ENCODE data around the gene ARHGEF40. TPM values are rescaled to one million over a fixed set of nuclear protein-coding genes. Genes with fewer than 3 reads are reported as not detected.

The ARHGEF40 gene
- total and polyA plus RNA-seq, 10 of the 15 experiments (the other 5 are each of a cell fraction or from before 2014, with no cell fraction given) = 0.03 to 0.31 (median 0.08) TPM; not detected in 2

GRCh38 chr14:21107283-21107800, 37.2 kb downstream of the ARHGEF40 start:
- H4K20me1 ChIP-seq (ENCODE audit: control insufficient read depth, insufficient read depth) = no peaks in the 10 kb centered on the region
- ATAC-seq = no peak
- 96% methylated on average over 5 of the region's 5 CpGs for WGBS (ENCODE audit: insufficient coverage, insufficient replicate concordance, low lambda C conversion rate, missing lambda C conversion rate)
- no peak overlapping the region; the same call in 1 of the 2 replicates for H2AFZ ChIP-seq (ENCODE audit: control insufficient read depth, low read depth, low read length)
- TF ChIP-seq ZNF687 (IDR thresholded peaks at IDR 0.05) = no peak
- TF ChIP-seq FOXM1 (IDR thresholded peaks at IDR 0.05; ENCODE audit: low read depth, low read length) = no peak
- no peak for TF ChIP-seq CREB1 (IDR thresholded peaks at IDR 0.05; ENCODE audit: low read depth)
- TF ChIP-seq NR2C1 (IDR thresholded peaks at IDR 0.05) = no peak
- no peak for TF ChIP-seq ZNF217 (IDR thresholded peaks at IDR 0.05)
- ChIA-PET CTCF (interaction anchor here (1.2 to 10.6 kb wide), 6 partner anchors 10 to 92 kb away, joined by 3 to 253 read pairs (median 126); partner anchors contain the start of gene ARHGEF40), SMC1A (ENCODE audit: uncharacterized antibody, unreplicated experiment) (interaction anchor here (0.6 to 8.3 kb wide), 4 partner anchors 13 to 189 kb away, joined by 3 to 99 read pairs (median 40); no protein-coding TSS in a partner anchor), RAD21 (ENCODE audit: unreplicated experiment) (interaction anchor here (2.8 to 3.3 kb wide), 3 partner anchors 15 to 92 kb away, joined by 5 to 13 read pairs (median 10); partner anchors contain the start of gene ARHGEF40), POLR2A (interaction anchor here (0.6 kb wide), 1 partner anchor 350 kb away, joined by 7 read pairs; no protein-coding TSS in a partner anchor)
- H3K9ac ChIP-seq (ENCODE audit: control insufficient read depth, insufficient read depth, low read length) = no peak overlapping the region
- no peak overlapping the region for H3K4me3 ChIP-seq
- no peaks in the 10 kb centered on the region; the same call in 2 of the 3 replicates for H3K9me3 ChIP-seq (replicated peaks; ENCODE audit: control insufficient read depth, insufficient read depth, low read length)
- no peak overlapping the region for H3K4me2 ChIP-seq (ENCODE audit: control insufficient read depth, insufficient read depth)
- DNase-seq (ENCODE audit: low read depth, low spot score) = no peak
- peaks cover 37% of the 10 kb centered on the region for H3K4me1 ChIP-seq (ENCODE audit: control insufficient read depth, insufficient read depth, low read length)
- in situ Hi-C loops (cut with MboI) = no loop called here
- no peak for FAIRE-seq
- H3K27ac ChIP-seq (ENCODE audit: control insufficient read depth, insufficient read depth) = no peak overlapping the region
- H3K27me3 ChIP-seq (replicated peaks in 1 of 2; ENCODE audit: control insufficient read depth in 2 of 2, insufficient read depth in 2 of 2, low read length in 1 of 2) = no peaks in the 10 kb centered on the region
- BruUV-seq (replicated peaks) = no TSS peak
- H3K36me3 ChIP-seq (ENCODE audit: control insufficient read depth in 2 of 2, insufficient read depth in 2 of 2, low read length in 1 of 2) = no peaks in the 10 kb centered on the region
- intact Hi-C loops (cut with micrococcal nuclease; ENCODE audit: unreplicated experiment) = loop anchor here (1.0 kb wide), 1 partner anchor 15 kb away; no protein-coding TSS in a partner anchor
- no peaks in the 10 kb centered on the region; the same call in 1 of the 2 replicates for H3K79me2 ChIP-seq (ENCODE audit: control insufficient read depth, insufficient read depth, low read length)

Measured in GM12878 (cell line).